ENCODE measurements around the gene KCNN1. TPM values are rescaled to one million over a fixed set of nuclear protein-coding genes. Genes with fewer than 3 reads are reported as not detected.

KCNN1 gene
- total RNA-seq (2016; rRNA removed; fragmentation: Illumina TruSeq; extraction: Trizol) (0.04 TPM in 1 of 2 replicates, not detected in the other), polyA plus RNA-seq (2011; rRNA removed) (not detected in 2 replicates), polyA minus RNA-seq (2011; rRNA and poly(A)+ RNA removed; ENCODE audit: low replicate concordance) (0.30 TPM in 1 of 2 replicates, not detected in the other), Bru-seq, nascent RNA (percentile 2 among the genes with signal in this experiment), BruChase-seq, experiment 1, labeled RNA remaining after a 6-hour chase (percentile 8 among the genes with signal in this experiment), BruChase-seq, experiment 2, labeled RNA remaining after a 2-hour chase (percentile 4 among the genes with signal in this experiment)
- total RNA-seq (2016; cell fraction: cytosol; rRNA removed; fragmentation: Illumina TruSeq; extraction: Trizol; ENCODE audit: low read depth), result not detected in 2 replicates
- total RNA-seq (2016; cell fraction: insoluble cytoplasmic fraction; rRNA removed; fragmentation: Illumina TruSeq; extraction: Trizol), result 0.09 TPM in 1 of 2 replicates, not detected in the other
- total RNA-seq (2016; cell fraction: membrane; rRNA removed; fragmentation: Illumina TruSeq; extraction: Trizol), result not detected in 2 replicates
- not detected in 2 replicates for total RNA-seq (2016; cell fraction: nucleus; rRNA removed; fragmentation: Illumina TruSeq; extraction: Trizol)
- 0.05 TPM in 1 of 2 replicates, not detected in the other for polyA plus RNA-seq (2011; cell fraction: cytosol; rRNA removed)
- 0.14 TPM in 1 of 2 replicates, not detected in the other for polyA plus RNA-seq (2011; cell fraction: nucleus; rRNA removed)
- polyA plus RNA-seq (2012), result not detected in 2 replicates
- polyA plus RNA-seq (2016; cell fraction: cytosol; fragmentation: Illumina TruSeq; extraction: Trizol; ENCODE audit: low read depth), result not detected in 2 replicates
- polyA plus RNA-seq (2016; cell fraction: insoluble cytoplasmic fraction; fragmentation: Illumina TruSeq; extraction: Trizol; ENCODE audit: low read depth), result not detected in 2 replicates
- polyA plus RNA-seq (2016; cell fraction: membrane; fragmentation: Illumina TruSeq; extraction: Trizol; ENCODE audit: low read depth), result not detected in 2 replicates
- polyA plus RNA-seq (2016; cell fraction: nucleus; fragmentation: Illumina TruSeq; extraction: Trizol; ENCODE audit: insufficient read depth, low read depth), result not detected in 2 replicates
- not detected in 2 replicates for polyA minus RNA-seq (2011; cell fraction: cytosol; rRNA and poly(A)+ RNA removed)
- not detected in 2 replicates for polyA minus RNA-seq (2011; cell fraction: nucleus; rRNA and poly(A)+ RNA removed)
- long read RNA-seq, experiment 1, result 0 reads
- long read RNA-seq, experiment 2, result 0 reads

DNA sequence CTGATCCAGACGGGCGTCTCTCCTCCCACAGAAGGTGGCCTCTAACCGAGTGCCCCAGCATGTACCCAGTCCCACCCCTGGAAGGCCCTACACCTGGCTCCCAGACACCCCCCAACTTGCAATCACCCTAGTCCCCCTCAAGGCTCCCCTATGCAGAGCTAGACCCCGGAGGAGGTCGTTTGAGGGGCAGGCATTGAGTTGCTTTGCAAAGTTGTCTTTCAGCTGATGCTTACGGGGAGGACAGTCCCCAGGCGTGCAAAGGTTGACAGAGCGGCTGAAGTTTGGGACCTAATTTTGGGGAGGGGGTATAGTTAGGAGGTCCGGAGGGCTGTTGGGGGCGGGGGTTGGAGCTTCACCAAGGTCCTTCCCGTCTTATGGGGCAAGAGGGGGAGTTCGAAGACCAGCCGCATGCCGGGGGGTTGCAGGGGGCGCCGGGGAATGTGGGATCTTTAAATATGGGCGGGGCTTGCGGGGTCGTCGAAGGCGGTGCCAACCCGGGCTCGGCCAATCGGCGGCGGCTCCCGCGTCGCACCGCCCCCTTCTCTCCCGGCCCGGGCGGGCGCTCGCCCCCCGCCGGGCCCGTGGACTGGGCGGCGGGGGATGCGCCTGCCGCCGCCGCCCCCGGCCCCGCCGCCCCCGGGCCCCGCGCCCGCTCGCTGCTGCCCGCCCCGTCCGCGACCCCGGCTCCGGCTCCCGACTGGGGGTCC, at the start of gene KCNN1:
TSS of gene KCNN1 (plus strand) at position 558 of the 707 bp plus-strand sequence. CDS start 6,782 bp downstream, outside the sequence.
- no peak for FAIRE-seq
- peak within 1 kb of the TSS in 1 of 3 experiments; percentile 28; a peak in 1 of 6 replicates for H3K4me3 ChIP-seq (replicated peaks in 1 of 3; ENCODE audit: insufficient read depth in 1 of 3, low read depth in 2 of 3, low read length in 3 of 3)
- ATAC-seq, result no peak
- DNase-seq (ENCODE audit: low spot score), result no peak
- peaks cover 3 to 54% of the 10 kb centered on the region in 2 experiments; a peak in 4 of 5 replicates for H3K27me3 ChIP-seq (ENCODE audit: control insufficient read depth in 1 of 2, insufficient read depth in 2 of 2, low read length in 2 of 2)
- H3K79me2 ChIP-seq (ENCODE audit: insufficient read depth, low read length), result no peaks in the 10 kb centered on the region
- H3K36me3 ChIP-seq (replicated peaks in 1 of 2; ENCODE audit: control insufficient read depth in 1 of 2, insufficient read depth in 2 of 2, low read length in 2 of 2), result no peaks in the 10 kb centered on the region
- H3K9me3 ChIP-seq (ENCODE audit: low read length), result no peaks in the 10 kb centered on the region
- WGBS (ENCODE audit: low lambda C conversion rate), result 21% methylated on average over 6 of the region's 59 CpGs
- in situ Hi-C loops (cut with HindIII; ENCODE audit: extremely low pct_ligation_motif_present, low pct_unique_long_range_greater_than_20kb), result no loop called here
- POLR2A ChIA-PET, result no interaction called here
- H3K4me2 ChIP-seq (ENCODE audit: low read depth, low read length), result peak within 1 kb of the TSS; percentile 23; the same call in 1 of the 2 replicates
- H3K27ac ChIP-seq (ENCODE audit: extremely low read length, insufficient read depth, low read length), result no peak within 1 kb of the TSS
- H3K9ac ChIP-seq (ENCODE audit: insufficient read depth, low read depth, low read length), result no peak within 1 kb of the TSS
- no TSS peak for BruUV-seq (replicated peaks)
- no peaks in the 10 kb centered on the region for H4K20me1 ChIP-seq (ENCODE audit: insufficient read depth, low read length)
- peaks cover 10% of the 10 kb centered on the region; the same call in 1 of the 2 replicates for H3K4me1 ChIP-seq (ENCODE audit: insufficient read depth, low read length)
- intact Hi-C loops (cut with micrococcal nuclease; ENCODE audit: unreplicated experiment), result no loop called here
- CTCF ChIA-PET (ENCODE audit: low intra/inter-chr PET ratio, low total read pairs), result no interaction called here
- H2AFZ ChIP-seq (ENCODE audit: low read length), result no peak within 1 kb of the TSS
- no peak for TF ChIP-seq ZNF124 (CRISPR knock-in tag; IDR thresholded peaks at IDR 0.05)
- TF ChIP-seq, protein P1, sequence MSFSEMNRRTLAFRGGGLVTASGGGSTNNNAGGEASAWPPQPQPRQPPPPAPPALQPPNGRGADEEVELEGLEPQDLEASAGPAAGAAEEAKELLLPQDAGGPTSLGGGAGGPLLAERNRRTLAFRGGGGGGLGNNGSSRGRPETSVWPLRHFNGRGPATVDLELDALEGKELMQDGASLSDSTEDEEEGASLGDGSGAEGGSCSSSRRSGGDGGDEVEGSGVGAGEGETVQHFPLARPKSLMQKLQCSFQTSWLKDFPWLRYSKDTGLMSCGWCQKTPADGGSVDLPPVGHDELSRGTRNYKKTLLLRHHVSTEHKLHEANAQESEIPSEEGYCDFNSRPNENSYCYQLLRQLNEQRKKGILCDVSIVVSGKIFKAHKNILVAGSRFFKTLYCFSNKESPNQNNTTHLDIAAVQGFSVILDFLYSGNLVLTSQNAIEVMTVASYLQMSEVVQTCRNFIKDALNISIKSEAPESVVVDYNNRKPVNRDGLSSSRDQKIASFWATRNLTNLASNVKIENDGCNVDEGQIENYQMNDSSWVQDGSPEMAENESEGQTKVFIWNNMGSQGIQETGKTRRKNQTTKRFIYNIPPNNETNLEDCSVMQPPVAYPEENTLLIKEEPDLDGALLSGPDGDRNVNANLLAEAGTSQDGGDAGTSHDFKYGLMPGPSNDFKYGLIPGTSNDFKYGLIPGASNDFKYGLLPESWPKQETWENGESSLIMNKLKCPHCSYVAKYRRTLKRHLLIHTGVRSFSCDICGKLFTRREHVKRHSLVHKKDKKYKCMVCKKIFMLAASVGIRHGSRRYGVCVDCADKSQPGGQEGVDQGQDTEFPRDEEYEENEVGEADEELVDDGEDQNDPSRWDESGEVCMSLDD (CRISPR knock-in tag; IDR thresholded peaks at IDR 0.05; ENCODE audit: borderline replicate concordance), result no peak
- no peak for TF ChIP-seq KLF15 (CRISPR knock-in tag; IDR thresholded peaks at IDR 0.05; ENCODE audit: borderline replicate concordance)
- no peak for TF ChIP-seq ZNF775 (CRISPR knock-in tag; IDR thresholded peaks at IDR 0.05; ENCODE audit: borderline replicate concordance)
- TF ChIP-seq ZZZ3 (CRISPR knock-in tag; IDR thresholded peaks at IDR 0.05; ENCODE audit: borderline replicate concordance), result no peak
- TF ChIP-seq, protein P2, sequence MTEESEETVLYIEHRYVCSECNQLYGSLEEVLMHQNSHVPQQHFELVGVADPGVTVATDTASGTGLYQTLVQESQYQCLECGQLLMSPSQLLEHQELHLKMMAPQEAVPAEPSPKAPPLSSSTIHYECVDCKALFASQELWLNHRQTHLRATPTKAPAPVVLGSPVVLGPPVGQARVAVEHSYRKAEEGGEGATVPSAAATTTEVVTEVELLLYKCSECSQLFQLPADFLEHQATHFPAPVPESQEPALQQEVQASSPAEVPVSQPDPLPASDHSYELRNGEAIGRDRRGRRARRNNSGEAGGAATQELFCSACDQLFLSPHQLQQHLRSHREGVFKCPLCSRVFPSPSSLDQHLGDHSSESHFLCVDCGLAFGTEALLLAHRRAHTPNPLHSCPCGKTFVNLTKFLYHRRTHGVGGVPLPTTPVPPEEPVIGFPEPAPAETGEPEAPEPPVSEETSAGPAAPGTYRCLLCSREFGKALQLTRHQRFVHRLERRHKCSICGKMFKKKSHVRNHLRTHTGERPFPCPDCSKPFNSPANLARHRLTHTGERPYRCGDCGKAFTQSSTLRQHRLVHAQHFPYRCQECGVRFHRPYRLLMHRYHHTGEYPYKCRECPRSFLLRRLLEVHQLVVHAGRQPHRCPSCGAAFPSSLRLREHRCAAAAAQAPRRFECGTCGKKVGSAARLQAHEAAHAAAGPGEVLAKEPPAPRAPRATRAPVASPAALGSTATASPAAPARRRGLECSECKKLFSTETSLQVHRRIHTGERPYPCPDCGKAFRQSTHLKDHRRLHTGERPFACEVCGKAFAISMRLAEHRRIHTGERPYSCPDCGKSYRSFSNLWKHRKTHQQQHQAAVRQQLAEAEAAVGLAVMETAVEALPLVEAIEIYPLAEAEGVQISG (CRISPR knock-in tag; IDR thresholded peaks at IDR 0.05), result no peak
- TF ChIP-seq NFIC (IDR thresholded peaks at IDR 0.05; ENCODE audit: low read length), result no peak
- no peak for TF ChIP-seq HOXA9 (CRISPR knock-in tag; IDR thresholded peaks at IDR 0.05; ENCODE audit: borderline replicate concordance)
